ENCODE measurements around the gene CTIF. TPM values are rescaled to one million over a fixed set of nuclear protein-coding genes. Genes with fewer than 3 reads are reported as not detected.

The CTIF gene
- polyA plus RNA-seq, 1 of the 3 experiments (the other 2 are of a cell fraction): 47.2 TPM

DNA sequence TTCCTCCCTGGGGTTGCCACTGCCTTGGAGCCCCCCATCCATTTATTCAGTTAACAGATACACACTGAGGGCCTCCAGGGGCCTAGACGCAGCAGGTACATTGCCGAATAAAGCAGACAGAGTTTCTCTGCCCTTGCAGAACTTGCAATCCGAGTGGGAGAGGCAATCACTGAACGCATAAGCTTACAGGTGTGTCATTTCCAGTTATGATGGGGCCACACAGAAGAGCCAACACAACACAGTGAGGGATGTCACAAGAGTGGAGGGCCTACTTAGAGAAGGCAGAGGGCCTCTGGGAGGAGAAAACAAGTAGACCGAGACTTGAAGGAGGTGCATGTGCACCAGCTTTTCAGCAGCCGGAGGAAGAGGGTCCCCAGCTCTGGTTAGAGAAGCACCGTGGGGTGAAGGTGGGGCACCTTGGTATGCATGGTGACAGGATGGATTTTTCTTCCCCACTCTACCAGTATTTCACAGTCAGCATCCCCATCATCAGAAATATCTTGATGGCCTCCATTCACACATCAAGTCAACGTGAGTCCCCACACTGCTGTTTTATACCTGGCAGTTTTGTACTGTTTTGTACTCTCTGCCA is 261.0 kb downstream of the CTIF start:
- 91% methylated on average over 8 of the region's 8 CpGs for WGBS (ENCODE audit: low lambda C conversion rate)
- H3K4me1 ChIP-seq (ENCODE audit: control insufficient read depth in 1 of 2, insufficient read depth in 2 of 2, low read depth in 1 of 2, low read length in 1 of 2): peaks cover 0 to 29% of the 10 kb centered on the region in 2 experiments; a peak in 2 of 4 replicates
- no peak overlapping the region for H3K9ac ChIP-seq

DNA sequence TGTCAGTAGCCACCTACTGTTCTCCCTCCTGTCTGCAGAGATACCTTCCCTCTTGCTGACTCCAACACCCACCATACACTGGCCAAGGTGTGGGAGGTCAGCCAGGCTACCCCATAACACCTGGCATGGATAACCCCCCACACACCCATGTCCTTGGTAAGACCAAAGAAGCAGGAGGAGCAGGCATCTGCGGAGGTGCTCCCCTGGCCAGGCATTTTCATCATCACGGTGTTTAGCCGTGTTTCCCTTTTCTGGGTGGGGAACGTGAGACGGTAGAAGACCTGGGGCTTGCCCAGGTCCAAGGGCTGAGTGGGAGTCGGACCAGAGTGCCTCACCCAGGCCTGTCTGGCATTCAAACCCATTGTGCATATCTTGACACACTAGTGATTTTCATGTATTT is 261.6 kb downstream of the CTIF start:
- H3K4me2 ChIP-seq: no peak overlapping the region
- H3K79me2 ChIP-seq (ENCODE audit: insufficient read depth): no peaks in the 10 kb centered on the region; the same call in 1 of the 2 replicates
- H3K27me3 ChIP-seq (ENCODE audit: insufficient read depth): no peaks in the 10 kb centered on the region
- no peak overlapping the region for H2AFZ ChIP-seq (ENCODE audit: low read depth)
- peaks cover 6 to 49% of the 10 kb centered on the region in 2 experiments for H3K36me3 ChIP-seq (replicated peaks in 1 of 2; ENCODE audit: control insufficient read depth in 1 of 2, insufficient read depth in 2 of 2, low read length in 1 of 2)
- DNase-seq: no peak
- WGBS (ENCODE audit: low lambda C conversion rate): 98% methylated on average over 6 of the region's 6 CpGs
- TF ChIP-seq POLR2AphosphoS5 (IDR thresholded peaks at IDR 0.05; ENCODE audit: low read depth, low read length) (no peak), FOXJ3 (CRISPR knock-in tag; IDR thresholded peaks at IDR 0.05) (no peak)
- CTCF ChIA-PET: interaction anchor here (1.1 to 1.5 kb wide), 2 partner anchors 13 to 20 kb away, joined by 3 to 4 read pairs; no protein-coding TSS in a partner anchor
- no peak overlapping the region for H3K9ac ChIP-seq
- no peaks in the 10 kb centered on the region for H3K9me2 ChIP-seq
- H3F3A ChIP-seq (replicated peaks; ENCODE audit: insufficient read depth): no peaks in the 10 kb centered on the region
- H3K9me3 ChIP-seq: no peaks in the 10 kb centered on the region
- H3K4me3 ChIP-seq (ENCODE audit: low read depth in 2 of 2, low read length in 1 of 2): no peak overlapping the region
- H3K4me1 ChIP-seq (ENCODE audit: control insufficient read depth in 1 of 2, insufficient read depth in 2 of 2, low read depth in 1 of 2, low read length in 1 of 2): peaks cover 0 to 28% of the 10 kb centered on the region in 2 experiments; a peak in 2 of 4 replicates
- H4K20me1 ChIP-seq (ENCODE audit: insufficient read depth): no peaks in the 10 kb centered on the region
- POLR2A ChIA-PET: no interaction called here
- H3K27ac ChIP-seq (ENCODE audit: low read depth in 2 of 2, low read length in 1 of 2): no peak overlapping the region

More for the DNA sequence above, 261.0 kb downstream of the CTIF start:
- Histone ChIP-seq H2AFZ (ENCODE audit: low read depth) (no peak overlapping the region), H3K9me2 (no peaks in the 10 kb centered on the region), H3K9me3 (no peaks in the 10 kb centered on the region), H3K4me3 (ENCODE audit: low read depth in 2 of 2, low read length in 1 of 2) (no peak overlapping the region), H3K27me3 (ENCODE audit: insufficient read depth) (no peaks in the 10 kb centered on the region), H3K27ac (ENCODE audit: low read depth in 2 of 2, low read length in 1 of 2) (no peak overlapping the region), H4K20me1 (ENCODE audit: insufficient read depth) (no peaks in the 10 kb centered on the region), H3F3A (replicated peaks; ENCODE audit: insufficient read depth) (no peaks in the 10 kb centered on the region), H3K79me2 (ENCODE audit: insufficient read depth) (no peaks in the 10 kb centered on the region; the same call in 1 of the 2 replicates), H3K4me2 (no peak overlapping the region), H3K36me3 (replicated peaks in 1 of 2; ENCODE audit: control insufficient read depth in 1 of 2, insufficient read depth in 2 of 2, low read length in 1 of 2) (peaks cover 6 to 51% of the 10 kb centered on the region in 2 experiments)
- DNase-seq: no peak
- TF ChIP-seq, protein P1, sequence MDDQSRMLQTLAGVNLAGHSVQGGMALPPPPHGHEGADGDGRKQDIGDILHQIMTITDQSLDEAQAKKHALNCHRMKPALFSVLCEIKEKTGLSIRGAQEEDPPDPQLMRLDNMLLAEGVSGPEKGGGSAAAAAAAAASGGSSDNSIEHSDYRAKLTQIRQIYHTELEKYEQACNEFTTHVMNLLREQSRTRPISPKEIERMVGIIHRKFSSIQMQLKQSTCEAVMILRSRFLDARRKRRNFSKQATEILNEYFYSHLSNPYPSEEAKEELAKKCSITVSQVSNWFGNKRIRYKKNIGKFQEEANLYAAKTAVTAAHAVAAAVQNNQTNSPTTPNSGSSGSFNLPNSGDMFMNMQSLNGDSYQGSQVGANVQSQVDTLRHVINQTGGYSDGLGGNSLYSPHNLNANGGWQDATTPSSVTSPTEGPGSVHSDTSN (IDR thresholded peaks at IDR 0.05): no peak
- TF ChIP-seq POLR2AphosphoS5 (IDR thresholded peaks at IDR 0.05; ENCODE audit: low read depth, low read length): no peak
- no peak for TF ChIP-seq FOXJ3 (CRISPR knock-in tag; IDR thresholded peaks at IDR 0.05)
- no peak for TF ChIP-seq EZH2phosphoT487 (IDR thresholded peaks at IDR 0.05; ENCODE audit: borderline replicate concordance, low read depth)
- no peak for TF ChIP-seq YY1 (IDR thresholded peaks at IDR 0.05; ENCODE audit: low read depth)
- TF ChIP-seq, protein P2, sequence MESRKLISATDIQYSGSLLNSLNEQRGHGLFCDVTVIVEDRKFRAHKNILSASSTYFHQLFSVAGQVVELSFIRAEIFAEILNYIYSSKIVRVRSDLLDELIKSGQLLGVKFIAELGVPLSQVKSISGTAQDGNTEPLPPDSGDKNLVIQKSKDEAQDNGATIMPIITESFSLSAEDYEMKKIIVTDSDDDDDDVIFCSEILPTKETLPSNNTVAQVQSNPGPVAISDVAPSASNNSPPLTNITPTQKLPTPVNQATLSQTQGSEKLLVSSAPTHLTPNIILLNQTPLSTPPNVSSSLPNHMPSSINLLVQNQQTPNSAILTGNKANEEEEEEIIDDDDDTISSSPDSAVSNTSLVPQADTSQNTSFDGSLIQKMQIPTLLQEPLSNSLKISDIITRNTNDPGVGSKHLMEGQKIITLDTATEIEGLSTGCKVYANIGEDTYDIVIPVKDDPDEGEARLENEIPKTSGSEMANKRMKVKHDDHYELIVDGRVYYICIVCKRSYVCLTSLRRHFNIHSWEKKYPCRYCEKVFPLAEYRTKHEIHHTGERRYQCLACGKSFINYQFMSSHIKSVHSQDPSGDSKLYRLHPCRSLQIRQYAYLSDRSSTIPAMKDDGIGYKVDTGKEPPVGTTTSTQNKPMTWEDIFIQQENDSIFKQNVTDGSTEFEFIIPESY (IDR thresholded peaks at IDR 0.05; ENCODE audit: borderline replicate concordance, low read depth): no peak
- TF ChIP-seq RAD21 (IDR thresholded peaks at IDR 0.05; ENCODE audit: low read length): no peak
- no peak for TF ChIP-seq TEAD4 (IDR thresholded peaks at IDR 0.05; ENCODE audit: borderline replicate concordance, insufficient read depth)
- no peak for TF ChIP-seq NRF1 (IDR thresholded peaks at IDR 0.05; ENCODE audit: low read depth, low read length)
- TF ChIP-seq TAF1 (IDR thresholded peaks at IDR 0.05; ENCODE audit: borderline replicate concordance, low read depth, low read length): no peak
- no peak for TF ChIP-seq RFX5 (IDR thresholded peaks at IDR 0.05; ENCODE audit: low read length)
- no peak for TF ChIP-seq GABPA (IDR thresholded peaks at IDR 0.05; ENCODE audit: low read depth)
- CTCF ChIA-PET: no interaction called here
- POLR2A ChIA-PET: no interaction called here

Measured in SK-N-SH (cell line).